B cell (primary cell): ENCODE measurements around the gene UTP15. TPM values are rescaled to one million over a fixed set of nuclear protein-coding genes. Genes with fewer than 3 reads are reported as not detected.

Source experiments
- ATAC-seq: fragments of 200-7000 bp; cut with Tn5 transposase; one replicate; pipeline ENCODE4 v1.10.0; 2021; ENCODE audit warnings: low read depth, mild to moderate bottlenecking, moderate number of reproducible peaks, moderate library complexity
- CTCF ChIA-PET: fragments of 350-600 bp; sonication (Branson Sonifier 250); formaldehyde crosslinking; loops from one replicate; lab custom pipeline; 2021; ENCODE audit warnings: antibody characterized with exemption, inconsistent platforms; lab: Charles Lee
- POLR2A ChIA-PET: fragments of 350-600 bp; sonication (Branson Sonifier 250); formaldehyde crosslinking; loops from one replicate; lab custom pipeline; 2021; ENCODE audit warnings: antibody characterized with exemption; lab: Charles Lee
- DNase-seq: peaks from one replicate; pipeline ENCODE4 v3.0.0; 2013
- H2AFZ ChIP-seq: 2 replicates; pipeline ENCODE4 v1.6.1; 2012; ENCODE audit warnings: mild to moderate bottlenecking, low read depth, low read length; ENCODE audit not compliant: insufficient read depth, poor library complexity, severe bottlenecking
- H3K27ac ChIP-seq, 2 donors: 1 replicate in 1 of 2; 2 replicates in 1 of 2; pipeline ENCODE4 v1.5.1; 2012 to 2013; ENCODE audit warnings: low read length in 2 of 2, mild to moderate bottlenecking in 2 of 2, moderate library complexity in 1 of 2
- H3K27me3 ChIP-seq, 4 experiments: fragments of 200-600 bp in 1 of 4; sonication (generic) in 1 of 4; replicated peaks in 1 of 4; 1 replicate in 2 of 4; 2 replicates in 2 of 4; pipeline versions ENCODE4 v1.6.1 to v1.7.0; 2013 to 2016; ENCODE audit warnings: low read length in 3 of 4, mild to moderate bottlenecking in 2 of 4, mixed read lengths in 1 of 4, moderate library complexity in 1 of 4; ENCODE audit not compliant: insufficient read depth in 4 of 4, control insufficient read depth in 3 of 4; ENCODE audit errors: control extremely low read depth in 1 of 4
- H3K36me3 ChIP-seq, 2 experiments: replicated peaks in 1 of 2; 1 replicate in 1 of 2; 2 replicates in 1 of 2; pipeline versions ENCODE4 v1.6.1 to v1.7.1; 2013; ENCODE audit warnings: low read length in 1 of 2; ENCODE audit not compliant: insufficient read depth in 2 of 2, control insufficient read depth in 1 of 2; ENCODE audit errors: control extremely low read depth in 1 of 2, extremely low read depth in 1 of 2
- H3K4me1 ChIP-seq, 2 donors: fragments of 200-600 bp in 1 of 2; sonication (generic) in 1 of 2; 1 replicate in 1 of 2; 2 replicates in 1 of 2; pipeline versions ENCODE4 v1.5.1 to v1.6.1; 2013 to 2017; ENCODE audit warnings: low read length in 2 of 2; ENCODE audit not compliant: control insufficient read depth in 2 of 2, insufficient read depth in 2 of 2
- H3K4me2 ChIP-seq: replicated peaks from 2 replicates; pipeline ENCODE3; 2012; ENCODE audit warnings: mild to moderate bottlenecking, low read depth, low read length; ENCODE audit not compliant: poor library complexity, severe bottlenecking
- H3K4me3 ChIP-seq, 5 experiments: fragments of 200-600 bp in 1 of 5; sonication (generic) in 1 of 5; 1 replicate in 3 of 5; 2 replicates in 2 of 5; pipeline versions ENCODE4 v1.5.1 to v1.7.0; 2011 to 2016; ENCODE audit warnings: low read length in 4 of 5, mild to moderate bottlenecking in 4 of 5, low read depth in 2 of 5, control low read depth in 1 of 5, moderate library complexity in 1 of 5; ENCODE audit not compliant: insufficient read depth in 1 of 5; ENCODE audit errors: control extremely low read depth in 1 of 5, extremely low read depth in 1 of 5
- H3K79me2 ChIP-seq: fragments of 200-600 bp; sonication (generic); one replicate; pipeline ENCODE4 v1.6.0; 2016; ENCODE audit warnings: low read length; ENCODE audit not compliant: control insufficient read depth, insufficient read depth
- H3K9ac ChIP-seq: fragments of 200-600 bp; sonication (generic); 2 replicates; pipeline ENCODE4 v1.6.1; 2017; ENCODE audit warnings: mild to moderate bottlenecking, low read length, moderate library complexity
- H3K9me3 ChIP-seq, 3 donors: one replicate each; pipeline versions ENCODE4 v1.6.1 to v1.7.1; 2013; ENCODE audit warnings: low read length in 2 of 3; ENCODE audit not compliant: control insufficient read depth in 2 of 3, insufficient read depth in 1 of 3; ENCODE audit errors: control extremely low read depth in 1 of 3
- H4K20me1 ChIP-seq: 2 replicates; pipeline ENCODE4 v1.6.0; 2012; ENCODE audit warnings: mild to moderate bottlenecking, low read length; ENCODE audit not compliant: insufficient read depth, control insufficient read depth, poor library complexity, severe bottlenecking
- H3K27ac Mint-ChIP-seq: one replicate; pipeline ENCODE4 v1.8.0; 2021; ENCODE audit warnings: mixed read lengths
- H3K27me3 Mint-ChIP-seq: one replicate; pipeline ENCODE4 v1.8.0; 2021; ENCODE audit warnings: mixed read lengths
- H3K4me1 Mint-ChIP-seq: one replicate; pipeline ENCODE4 v1.8.0; 2021; ENCODE audit warnings: mixed read lengths
- H3K4me3 Mint-ChIP-seq: one replicate; pipeline ENCODE4 v1.8.0; 2021; ENCODE audit warnings: mixed read lengths
- H3K9me3 Mint-ChIP-seq: one replicate; pipeline ENCODE4 v1.8.0; 2022; ENCODE audit warnings: mixed read lengths; ENCODE audit not compliant: insufficient read depth
- CTCF ChIP-seq: fragments of 200-600 bp; IDR thresholded peaks from one replicate; pipeline ENCODE4 v1.8.0; 2022; ENCODE audit warnings: antibody characterized with exemption, mild to moderate bottlenecking
- EZH2 ChIP-seq: IDR thresholded peaks from 2 replicates; pipeline ENCODE4 v1.6.1; 2012; ENCODE audit warnings: borderline replicate concordance, low read depth, mild to moderate bottlenecking, moderate library complexity, low read length; ENCODE audit not compliant: insufficient read depth, poor library complexity, severe bottlenecking
- WGBS: methylation state at CpG from one replicate; pipeline ENCODE4 v1.1.5; 2013; ENCODE audit warnings: missing lambda C conversion rate; ENCODE audit not compliant: insufficient coverage; 5-methylcytosine and 5-hydroxymethylcytosine counted together
- intact Hi-C: fragments of 100-400 bp; cut with micrococcal nuclease; formaldehyde crosslinking; loops from one replicate; pipeline ENCODE4 v1.10.0; 2022
- polyA plus RNA-seq: library from polyadenylated mRNA; depleted of rRNA; stranded (reverse); fragments of >200 nt; gene quantifications from 2 replicates; pipeline ENCODE4 v1.2.3, GENCODE V29; 2012
- total RNA-seq, 2 donors: library from RNA; stranded (reverse); fragments of 120-200 nt in 1 of 2; gene quantifications; 1 replicate in 1 of 2; 2 replicates in 1 of 2; pipeline versions ENCODE4 v1.2.3 to v1.2.4, GENCODE V29; 2013 to 2022

UTP15 gene
- total and polyA plus RNA-seq, 2 donors (not counting 1 experiment from before 2014, with no cell fraction given), result 17.1 to 25.3 TPM

- peaks cover under 1 to 34% of the 10 kb centered on the region in 2 experiments for H3K36me3 ChIP-seq
- H2AFZ ChIP-seq, result no peak overlapping the region
- WGBS, result no CpG with 5 or more reads among the region's 3 CpGs
- no peaks in the 10 kb centered on the region for H3K4me1 ChIP-seq
- Mint-ChIP-seq H3K9me3 (no peaks in the 10 kb centered on the region), H3K4me3 (no peak overlapping the region), H3K4me1 (no peaks in the 10 kb centered on the region), H3K27me3 (no peaks in the 10 kb centered on the region), H3K27ac (no peak overlapping the region)
- POLR2A ChIA-PET, result no interaction called here
- H3K9me3 ChIP-seq, result no peaks in the 10 kb centered on the region
- H3K4me2 ChIP-seq, result no peak overlapping the region
- intact Hi-C loops, result no loop called here
- H3K9ac ChIP-seq, result no peak overlapping the region
- CTCF ChIA-PET, result interaction anchor here (1.5 kb wide), 2 partner anchors 9 to 211 kb away, joined by 4 to 6 read pairs; no protein-coding TSS in a partner anchor
- no peaks in the 10 kb centered on the region for H3K27me3 ChIP-seq
- H3K27ac ChIP-seq, result no peak overlapping the region
- no peaks in the 10 kb centered on the region for H3K79me2 ChIP-seq
- no peaks in the 10 kb centered on the region for H4K20me1 ChIP-seq
- DNase-seq (no peak), ATAC-seq (no peak)
- H3K4me3 ChIP-seq, result no peak overlapping the region
- TF ChIP-seq EZH2 (no peak), CTCF (no peak)
Measured at GRCh38 chr5:73582285-73583145, 17.0 kb downstream of the UTP15 start.

- ChIA-PET CTCF (interaction anchor here (7.3 kb wide), 1 partner anchor 206 kb away, joined by 101 read pairs; no protein-coding TSS in a partner anchor), POLR2A (no interaction called here)
- no peaks in the 10 kb centered on the region for H3K79me2 ChIP-seq
Measured at GRCh38 chr5:73587923-73588322, 22.4 kb downstream of the UTP15 start.

More at GRCh38 chr5:73587923-73588322, 22.4 kb downstream of the UTP15 start:
- Mint-ChIP-seq H3K27ac (no peak overlapping the region), H3K4me3 (no peak overlapping the region), H3K27me3 (no peaks in the 10 kb centered on the region), H3K4me1 (no peaks in the 10 kb centered on the region), H3K9me3 (no peaks in the 10 kb centered on the region)
- intact Hi-C loops, result no loop called here
- Histone ChIP-seq H2AFZ (no peak overlapping the region), H3K4me2 (no peak overlapping the region), H4K20me1 (no peaks in the 10 kb centered on the region), H3K27ac (no peak overlapping the region), H3K4me1 (no peaks in the 10 kb centered on the region), H3K4me3 (no peak overlapping the region), H3K9me3 (no peaks in the 10 kb centered on the region), H3K27me3 (no peaks in the 10 kb centered on the region), H3K9ac (no peak overlapping the region), H3K36me3 (no peaks in the 10 kb centered on the region)
- ATAC-seq (no peak), DNase-seq (no peak)
- WGBS, result no CpG with 5 or more reads among the region's 1 CpG
- TF ChIP-seq EZH2 (no peak), CTCF (no peak)
